H9 (cell line): ENCODE measurements around the gene SCN7A. TPM values are rescaled to one million over a fixed set of nuclear protein-coding genes. Genes with fewer than 3 reads are reported as not detected.

Source experiments
- DNase-seq: peaks from one replicate; pipeline ENCODE4 v3.0.0-alpha.2; 2017
- H2AFZ ChIP-seq: one replicate; pipeline ENCODE4 v1.6.1; 2013; ENCODE audit warnings: mild to moderate bottlenecking, low read length, control low read depth, moderate library complexity
- H2AK5ac ChIP-seq: 2 replicates; pipeline ENCODE4 v1.6.1; 2013; ENCODE audit warnings: low read length, control low read depth, mixed read lengths; ENCODE audit not compliant: insufficient read length
- H2BK120ac ChIP-seq: one replicate; pipeline ENCODE4 v1.6.1; 2013; ENCODE audit warnings: low read depth, mild to moderate bottlenecking, low read length, control low read depth, inconsistent platforms; ENCODE audit not compliant: poor library complexity, severe bottlenecking
- H2BK12ac ChIP-seq: 2 replicates; pipeline ENCODE4 v1.6.1; 2013; ENCODE audit warnings: low read length, control low read depth, mixed read lengths, low read depth; ENCODE audit not compliant: insufficient read length
- H2BK15ac ChIP-seq: 2 replicates; pipeline ENCODE4 v1.6.1; 2013; ENCODE audit warnings: low read depth, low read length, control low read depth
- H2BK20ac ChIP-seq: one replicate; pipeline ENCODE4 v1.6.1; 2013; ENCODE audit warnings: low read depth, mild to moderate bottlenecking, low read length, control low read depth, inconsistent platforms; ENCODE audit not compliant: poor library complexity, severe bottlenecking
- H2BK5ac ChIP-seq: 2 replicates; pipeline ENCODE4 v1.6.1; 2013; ENCODE audit warnings: low read length, control low read depth, mixed read lengths; ENCODE audit not compliant: insufficient read length
- H3K14ac ChIP-seq: 2 replicates; pipeline ENCODE4 v1.6.1; 2013; ENCODE audit warnings: low read length, control low read depth; ENCODE audit not compliant: insufficient read depth
- H3K18ac ChIP-seq: 2 replicates; pipeline ENCODE4 v1.6.1; 2013; ENCODE audit warnings: low read depth, mild to moderate bottlenecking, mixed read lengths, low read length, control low read depth; ENCODE audit not compliant: insufficient read length
- H3K23ac ChIP-seq: 2 replicates; pipeline ENCODE4 v1.6.1; 2013; ENCODE audit warnings: low read length, control low read depth, mixed read lengths, low read depth; ENCODE audit not compliant: insufficient read length
- H3K23me2 ChIP-seq: 2 replicates; pipeline ENCODE4 v1.6.1; 2013; ENCODE audit warnings: low read depth, mild to moderate bottlenecking, mixed read lengths, low read length, control low read depth; ENCODE audit not compliant: insufficient read length, poor library complexity, severe bottlenecking
- H3K27ac ChIP-seq: 2 replicates; pipeline ENCODE4 v1.5.1; 2013; ENCODE audit warnings: low read length, control low read depth, mixed read lengths, low read depth; ENCODE audit not compliant: insufficient read length
- H3K27me3 ChIP-seq: 2 replicates; pipeline ENCODE4 v1.6.1; 2013; ENCODE audit warnings: low read length, control low read depth, inconsistent platforms; ENCODE audit not compliant: insufficient read depth
- H3K4ac ChIP-seq: 2 replicates; pipeline ENCODE4 v1.6.1; 2013; ENCODE audit warnings: low read depth, mild to moderate bottlenecking, control low read depth, inconsistent platforms, low read length, moderate library complexity
- H3K4me1 ChIP-seq: 2 replicates; pipeline ENCODE4 v1.6.1; 2013; ENCODE audit warnings: low read length, control low read depth, inconsistent platforms; ENCODE audit not compliant: insufficient read depth
- H3K4me2 ChIP-seq: 2 replicates; pipeline ENCODE4 v1.6.1; 2013; ENCODE audit warnings: low read length, control low read depth, mixed read lengths; ENCODE audit not compliant: insufficient read length, insufficient read depth
- H3K56ac ChIP-seq: 2 replicates; pipeline ENCODE4 v1.6.1; 2013; ENCODE audit warnings: low read depth, mild to moderate bottlenecking, mixed read lengths, low read length, control low read depth; ENCODE audit not compliant: insufficient read length
- H3K79me1 ChIP-seq: 2 replicates; pipeline ENCODE4 v1.6.1; 2013; ENCODE audit warnings: low read depth, mild to moderate bottlenecking, moderate library complexity, low read length, control low read depth, inconsistent platforms; ENCODE audit not compliant: insufficient read depth, poor library complexity, severe bottlenecking
- H3K79me2 ChIP-seq: 2 replicates; pipeline ENCODE4 v1.6.1; 2013; ENCODE audit warnings: low read length, control low read depth, inconsistent platforms; ENCODE audit not compliant: insufficient read depth
- H3K9ac ChIP-seq: 2 replicates; pipeline ENCODE4 v1.6.1; 2013; ENCODE audit warnings: low read length, control low read depth, mixed read lengths; ENCODE audit not compliant: insufficient read length; ENCODE audit errors: extremely low read depth
- H3K9me3 ChIP-seq: one replicate; pipeline ENCODE4 v1.6.1; 2013; ENCODE audit warnings: low read depth, low read length, inconsistent platforms; ENCODE audit not compliant: control insufficient read depth
- H3T11ph ChIP-seq: one replicate; pipeline ENCODE4 v1.6.1; 2013; ENCODE audit warnings: mild to moderate bottlenecking, low read length, control low read depth, inconsistent platforms
- H4K20me1 ChIP-seq: one replicate; pipeline ENCODE4 v1.6.1; 2013; ENCODE audit not compliant: control insufficient read depth, insufficient read length, insufficient read depth
- H4K5ac ChIP-seq: 2 replicates; pipeline ENCODE4 v1.6.1; 2013; ENCODE audit warnings: low read depth, mild to moderate bottlenecking, mixed read lengths, low read length, control low read depth; ENCODE audit not compliant: insufficient read length
- H4K8ac ChIP-seq: replicated peaks from 2 replicates; pipeline ENCODE4 v1.6.1; 2013; ENCODE audit warnings: low read length, control low read depth, mixed read lengths, low read depth; ENCODE audit not compliant: insufficient read length
- H4K91ac ChIP-seq: 2 replicates; pipeline ENCODE4 v1.6.1; 2013; ENCODE audit warnings: low read depth, mild to moderate bottlenecking, moderate library complexity, mixed read lengths, low read length, control low read depth; ENCODE audit not compliant: insufficient read length
- H3K27ac Mint-ChIP-seq, 3 experiments: 2 replicates in 2 of 3; 3 replicates in 1 of 3; pipeline ENCODE4 v1.8.0; 2020 to 2021; ENCODE audit warnings: mixed read lengths in 3 of 3, mild to moderate bottlenecking in 1 of 3, moderate library complexity in 1 of 3
- H3K27me3 Mint-ChIP-seq: 2 replicates; pipeline ENCODE4 v1.8.0; 2021; ENCODE audit warnings: low read depth, mild to moderate bottlenecking, moderate library complexity, mixed read lengths
- H3K36me3 Mint-ChIP-seq, 3 experiments: 2 replicates in 2 of 3; 3 replicates in 1 of 3; pipeline ENCODE4 v1.8.0; 2020 to 2021; ENCODE audit warnings: low read depth in 3 of 3, mixed read lengths in 3 of 3; ENCODE audit not compliant: insufficient read depth in 1 of 3
- H3K4me1 Mint-ChIP-seq, 2 experiments: 2 replicates each; pipeline ENCODE4 v1.8.0; 2020; ENCODE audit warnings: mixed read lengths in 2 of 2
- H3K4me3 Mint-ChIP-seq, 2 experiments: 2 replicates in 1 of 2; 3 replicates in 1 of 2; pipeline ENCODE4 v1.8.0; 2020 to 2021; ENCODE audit warnings: mild to moderate bottlenecking in 2 of 2, mixed read lengths in 2 of 2, moderate library complexity in 1 of 2
- H3K9me3 Mint-ChIP-seq, 2 experiments: 2 replicates in 1 of 2; 3 replicates in 1 of 2; pipeline ENCODE4 v1.8.0; 2020; ENCODE audit warnings: mild to moderate bottlenecking in 2 of 2, mixed read lengths in 2 of 2, moderate library complexity in 1 of 2
- WGBS: extraction: QIAGEN DNeasy Blood & Tissue Kit; methylation state at CpG from one replicate; pipeline ENCODE4 v1.1.7; 2013; ENCODE audit warnings: missing lambda C conversion rate, low lambda C conversion rate, mixed read lengths; ENCODE audit not compliant: insufficient read length; ENCODE audit errors: extremely low coverage; 5-methylcytosine and 5-hydroxymethylcytosine counted together
- total RNA-seq: library from RNA; stranded (reverse); gene quantifications from 2 replicates; pipeline ENCODE4 v1.2.1, GENCODE V29; 2021
- TF ChIP-seq, protein P1 (sequence below): fragments of 200-600 bp; sonication (generic); conservative IDR thresholded peaks from 3 replicates; pipeline ENCODE4 v1.8.0; 2021; ENCODE audit warnings: antibody characterized with exemption, mild to moderate bottlenecking

SCN7A gene
- total RNA-seq, 1 experiment from 2014 or later: 0.07 TPM

GRCh38 chr2:166385313-166385712 lies 108.7 kb downstream of the SCN7A start:
- no CpG with 5 or more reads among the region's 1 CpG for WGBS
- no peak overlapping the region for H2BK12ac ChIP-seq
- no peak overlapping the region for H2BK5ac ChIP-seq
- H4K20me1 ChIP-seq: no peaks in the 10 kb centered on the region
- H2BK15ac ChIP-seq: no peak overlapping the region
- no peak overlapping the region for H3K27ac ChIP-seq
- H3K4me1 ChIP-seq: no peaks in the 10 kb centered on the region
- no peak overlapping the region for H3K9ac ChIP-seq
- H3K79me1 ChIP-seq: no peaks in the 10 kb centered on the region
- H3K9me3 Mint-ChIP-seq: no peaks in the 10 kb centered on the region; a peak in 1 of 5 replicates
- H3K4ac ChIP-seq: no peak overlapping the region
- no peak overlapping the region for H2BK20ac ChIP-seq
- TF ChIP-seq, protein P1, sequence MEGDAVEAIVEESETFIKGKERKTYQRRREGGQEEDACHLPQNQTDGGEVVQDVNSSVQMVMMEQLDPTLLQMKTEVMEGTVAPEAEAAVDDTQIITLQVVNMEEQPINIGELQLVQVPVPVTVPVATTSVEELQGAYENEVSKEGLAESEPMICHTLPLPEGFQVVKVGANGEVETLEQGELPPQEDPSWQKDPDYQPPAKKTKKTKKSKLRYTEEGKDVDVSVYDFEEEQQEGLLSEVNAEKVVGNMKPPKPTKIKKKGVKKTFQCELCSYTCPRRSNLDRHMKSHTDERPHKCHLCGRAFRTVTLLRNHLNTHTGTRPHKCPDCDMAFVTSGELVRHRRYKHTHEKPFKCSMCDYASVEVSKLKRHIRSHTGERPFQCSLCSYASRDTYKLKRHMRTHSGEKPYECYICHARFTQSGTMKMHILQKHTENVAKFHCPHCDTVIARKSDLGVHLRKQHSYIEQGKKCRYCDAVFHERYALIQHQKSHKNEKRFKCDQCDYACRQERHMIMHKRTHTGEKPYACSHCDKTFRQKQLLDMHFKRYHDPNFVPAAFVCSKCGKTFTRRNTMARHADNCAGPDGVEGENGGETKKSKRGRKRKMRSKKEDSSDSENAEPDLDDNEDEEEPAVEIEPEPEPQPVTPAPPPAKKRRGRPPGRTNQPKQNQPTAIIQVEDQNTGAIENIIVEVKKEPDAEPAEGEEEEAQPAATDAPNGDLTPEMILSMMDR: no peak
- H3K4me2 ChIP-seq: no peak overlapping the region
- H2AFZ ChIP-seq: no peak overlapping the region
- no peaks in the 10 kb centered on the region for H3K23me2 ChIP-seq
- no peak overlapping the region for H3K23ac ChIP-seq
- no peak overlapping the region for H3T11ph ChIP-seq
- H3K18ac ChIP-seq: no peak overlapping the region
- DNase-seq: no peak
- no peak overlapping the region for H3K56ac ChIP-seq
- H3K9me3 ChIP-seq: no peaks in the 10 kb centered on the region
- no peaks in the 10 kb centered on the region for H3K27me3 Mint-ChIP-seq
- no peak overlapping the region for H4K91ac ChIP-seq
- no peaks in the 10 kb centered on the region; a peak in 1 of 4 replicates for H3K4me1 Mint-ChIP-seq
- no peak overlapping the region for H3K27ac Mint-ChIP-seq
- H3K4me3 Mint-ChIP-seq: no peak overlapping the region
- H4K8ac ChIP-seq: no peak overlapping the region
- no peak overlapping the region for H2BK120ac ChIP-seq
- no peak overlapping the region for H3K14ac ChIP-seq
- no peaks in the 10 kb centered on the region for H3K79me2 ChIP-seq
- no peak overlapping the region for H4K5ac ChIP-seq
- H3K27me3 ChIP-seq: no peaks in the 10 kb centered on the region
- no peaks in the 10 kb centered on the region for H3K36me3 Mint-ChIP-seq
- H2AK5ac ChIP-seq: no peak overlapping the region
